H1 (cell line): ENCODE results near the gene DYNLL2. TPM values are rescaled to one million over a fixed set of nuclear protein-coding genes. Genes with fewer than 3 reads are reported as not detected.

Experiments
- CTCF ChIA-PET: fragments of 300-600 bp; sonication (Branson Sonifier 250); formaldehyde crosslinking; loops from one replicate; lab custom pipeline; 2021; ENCODE audit not compliant: partially characterized antibody; lab: Charles Lee
- POLR2A ChIA-PET: fragments of 300-600 bp; sonication (Branson Sonifier 250); formaldehyde crosslinking; loops from one replicate; lab custom pipeline; 2021; ENCODE audit warnings: inconsistent platforms; ENCODE audit not compliant: partially characterized antibody; lab: Charles Lee
- DNase-seq, 2 experiments: peaks; one replicate each; pipeline versions ENCODE4 v3.0.0 to v3.0.0-alpha.2; 2010 to 2022; ENCODE audit warnings: low spot score in 2 of 2, low read depth in 1 of 2, mixed read lengths in 1 of 2
- FAIRE-seq: peaks from 2 replicates; lab custom pipeline; 2011; peaks lifted over from hg19 to GRCh38; lab: Jason Lieb, UNC
- H2AFZ ChIP-seq: 2 replicates; pipeline ENCODE4 v1.8.1; 2012; ENCODE audit warnings: low read length, inconsistent platforms
- H2AK5ac ChIP-seq: 2 replicates; pipeline ENCODE4 v1.6.1; 2013; ENCODE audit warnings: low read depth, low read length
- H2BK120ac ChIP-seq: replicated peaks from 2 replicates; pipeline ENCODE3; 2013; ENCODE audit warnings: low read depth, low read length, inconsistent platforms
- H2BK12ac ChIP-seq: 2 replicates; pipeline ENCODE4 v1.6.1; 2013; ENCODE audit warnings: low read depth, low read length
- H2BK15ac ChIP-seq: 2 replicates; pipeline ENCODE4 v1.6.1; 2013; ENCODE audit warnings: low read length
- H2BK20ac ChIP-seq: 2 replicates; pipeline ENCODE4 v1.6.1; 2013; ENCODE audit warnings: low read length
- H2BK5ac ChIP-seq: 2 replicates; pipeline ENCODE4 v1.6.1; 2013; ENCODE audit warnings: low read depth, low read length
- H3K14ac ChIP-seq: 2 replicates; pipeline ENCODE4 v1.6.1; 2013; ENCODE audit warnings: inconsistent platforms; ENCODE audit not compliant: insufficient read length
- H3K18ac ChIP-seq: 2 replicates; pipeline ENCODE4 v1.6.1; 2013; ENCODE audit warnings: low read length; ENCODE audit errors: extremely low read depth
- H3K23ac ChIP-seq: 2 replicates; pipeline ENCODE4 v1.6.1; 2013; ENCODE audit warnings: inconsistent platforms; ENCODE audit not compliant: insufficient read length
- H3K23me2 ChIP-seq: 2 replicates; pipeline ENCODE4 v1.6.1; 2013; ENCODE audit warnings: low read depth, low read length
- H3K27ac ChIP-seq: 2 replicates; pipeline ENCODE4 v1.6.1; 2011; ENCODE audit warnings: low read depth, low read length, inconsistent platforms
- H3K27me3 ChIP-seq, 4 experiments: replicated peaks in 1 of 4; 1 replicate in 1 of 4; 2 replicates in 3 of 4; pipeline versions ENCODE4 v1.6.1 to v1.8.1; 2011 to 2013; ENCODE audit warnings: low read length in 3 of 4, mild to moderate bottlenecking in 3 of 4, inconsistent platforms in 2 of 4, mixed read lengths in 2 of 4, moderate library complexity in 1 of 4; ENCODE audit not compliant: control insufficient read depth in 3 of 4, insufficient read depth in 3 of 4; ENCODE audit errors: extremely low read depth in 1 of 4
- H3K36me3 ChIP-seq, 4 experiments: 2 replicates each; pipeline versions ENCODE4 v1.6.1 to v1.8.1; 2011 to 2013; ENCODE audit warnings: mild to moderate bottlenecking in 4 of 4, low read length in 3 of 4, moderate library complexity in 2 of 4, control low read depth in 1 of 4, inconsistent platforms in 1 of 4; ENCODE audit not compliant: insufficient read depth in 4 of 4, control insufficient read depth in 2 of 4
- H3K4ac ChIP-seq: replicated peaks from 2 replicates; pipeline ENCODE3; 2013; ENCODE audit warnings: low read length, low read depth, mixed read lengths, inconsistent platforms; ENCODE audit not compliant: insufficient read length
- H3K4me1 ChIP-seq, 4 experiments: replicated peaks in 1 of 4; 1 replicate in 1 of 4; 2 replicates in 3 of 4; pipeline versions ENCODE4 v1.6.1 to v1.8.1; 2011 to 2013; ENCODE audit warnings: low read length in 3 of 4, inconsistent platforms in 2 of 4, mixed read lengths in 1 of 4; ENCODE audit not compliant: insufficient read depth in 4 of 4, control insufficient read depth in 3 of 4
- H3K4me2 ChIP-seq, 2 experiments: 2 replicates each; pipeline versions ENCODE4 v1.6.1 to v1.8.1; 2011 to 2013; ENCODE audit warnings: low read depth in 2 of 2, low read length in 2 of 2, control low read depth in 1 of 2, inconsistent platforms in 1 of 2, mild to moderate bottlenecking in 1 of 2; ENCODE audit not compliant: insufficient read depth in 1 of 2
- H3K4me3 ChIP-seq, 4 experiments: fragments of 200-600, 300-600 bp in 1 of 4; sonication (generic), shearing (Covaris generic), sonication (Bioruptor Twin) in 1 of 4; 2 replicates each; pipeline versions ENCODE4 v1.5.1 to v1.8.1; 2011 to 2016; ENCODE audit warnings: low read length in 4 of 4, low read depth in 3 of 4, control low read depth in 2 of 4, inconsistent platforms in 2 of 4, mild to moderate bottlenecking in 2 of 4, mixed read lengths in 1 of 4, moderate library complexity in 1 of 4; ENCODE audit not compliant: insufficient read depth in 2 of 4; ENCODE audit errors: extremely low read depth in 1 of 4
- H3K56ac ChIP-seq: replicated peaks from 2 replicates; pipeline ENCODE3; 2013; ENCODE audit warnings: low read depth, mild to moderate bottlenecking, mixed read lengths, low read length, inconsistent platforms; ENCODE audit not compliant: insufficient read length
- H3K79me1 ChIP-seq: 2 replicates; pipeline ENCODE4 v1.6.1; 2013; ENCODE audit warnings: low read depth, low read length, control low read depth
- H3K79me2 ChIP-seq, 2 experiments: 2 replicates each; pipeline versions ENCODE4 v1.6.1 to v1.8.1; 2012 to 2013; ENCODE audit warnings: low read length in 2 of 2, mild to moderate bottlenecking in 2 of 2, inconsistent platforms in 1 of 2; ENCODE audit not compliant: insufficient read depth in 2 of 2, control insufficient read depth in 1 of 2
- H3K9ac ChIP-seq, 4 experiments: replicated peaks in 1 of 4; 1 replicate in 1 of 4; 2 replicates in 3 of 4; pipeline versions ENCODE4 v1.6.1 to v1.8.1; 2011 to 2013; ENCODE audit warnings: low read depth in 3 of 4, low read length in 3 of 4, control low read depth in 2 of 4, mild to moderate bottlenecking in 2 of 4, moderate library complexity in 2 of 4, inconsistent platforms in 1 of 4; ENCODE audit errors: extremely low read depth in 1 of 4
- H3K9me3 ChIP-seq, 2 experiments: 2 replicates each; pipeline versions ENCODE4 v1.6.1 to v1.8.1; 2012 to 2013; ENCODE audit warnings: mild to moderate bottlenecking in 2 of 2, moderate library complexity in 2 of 2, control low read depth in 1 of 2, inconsistent platforms in 1 of 2, low read depth in 1 of 2, low read length in 1 of 2, mixed read lengths in 1 of 2; ENCODE audit not compliant: insufficient read depth in 2 of 2
- H4K20me1 ChIP-seq, 2 experiments: replicated peaks in 1 of 2; 2 replicates each; pipeline versions ENCODE3 to v1.8.1; 2011 to 2013; ENCODE audit warnings: inconsistent platforms in 2 of 2, low read length in 2 of 2, mild to moderate bottlenecking in 1 of 2; ENCODE audit not compliant: insufficient read depth in 2 of 2, control insufficient read depth in 1 of 2
- H4K5ac ChIP-seq: 2 replicates; pipeline ENCODE4 v1.6.1; 2013; ENCODE audit warnings: low read length, low read depth, mixed read lengths, inconsistent platforms; ENCODE audit not compliant: insufficient read length
- H4K8ac ChIP-seq: 2 replicates; pipeline ENCODE4 v1.8.0; 2013; ENCODE audit warnings: mild to moderate bottlenecking, moderate library complexity, low read length, inconsistent platforms; ENCODE audit not compliant: insufficient read depth; ENCODE audit errors: extremely low read depth
- H4K91ac ChIP-seq: replicated peaks from 2 replicates; pipeline ENCODE3; 2013; ENCODE audit warnings: low read length, mixed read lengths, inconsistent platforms; ENCODE audit not compliant: insufficient read length
- RFX5 ChIP-seq: IDR thresholded peaks from 2 replicates; pipeline ENCODE4 v1.6.1; 2011; ENCODE audit warnings: low read depth, low read length, improper control_type of control experiment, borderline replicate concordance
- TAF1 ChIP-seq: IDR thresholded peaks from 2 replicates; pipeline ENCODE4 v1.6.1; 2011; ENCODE audit warnings: mild to moderate bottlenecking, low read depth, low read length
- WGBS, 2 experiments: shearing (Covaris generic) in 1 of 2; methylation state at CpG; one replicate each; pipeline versions ENCODE4 v1.1.6 to v1.1.7; 2013 to 2015; ENCODE audit warnings: low lambda C conversion rate in 2 of 2, mixed read lengths in 2 of 2, inconsistent platforms in 1 of 2, low coverage in 1 of 2, missing lambda C conversion rate in 1 of 2; ENCODE audit not compliant: insufficient replicate concordance in 2 of 2, insufficient coverage in 1 of 2, insufficient read length in 1 of 2; ENCODE audit errors: extremely low coverage in 1 of 2, missing lambda C conversion rate in 1 of 2; 5-methylcytosine and 5-hydroxymethylcytosine counted together
- polyA plus RNA-seq, 7 experiments: library from polyadenylated mRNA; depleted of rRNA in 3 of 7; stranded (reverse) in 5 of 7; unstranded in 2 of 7; fragments of >200 nt in 5 of 7; fragments of 200-250 nt in 2 of 7; gene quantifications; 1 replicate in 5 of 7; 2 replicates in 1 of 7; 4 replicates in 1 of 7; pipeline versions ENCODE4 v1.2.1 to v1.2.3, GENCODE V29; 2011 to 2013; ENCODE audit warnings: missing spikeins in 2 of 7, mixed read lengths in 2 of 7
- total RNA-seq: library from RNA; stranded (reverse); fragmentation: NEBNext Ultra II Directional; extraction: Animal tissue kit (Norgen Biotek cat#: 25700); gene quantifications from 2 replicates; pipeline ENCODE4 v1.2.1, GENCODE V29; 2021

The DYNLL2 gene
- total and polyA plus RNA-seq, 2 of the 8 experiments (the other 6 are each of a cell fraction or from before 2014, with no cell fraction given): 19.8 to 52.7 TPM

DNA sequence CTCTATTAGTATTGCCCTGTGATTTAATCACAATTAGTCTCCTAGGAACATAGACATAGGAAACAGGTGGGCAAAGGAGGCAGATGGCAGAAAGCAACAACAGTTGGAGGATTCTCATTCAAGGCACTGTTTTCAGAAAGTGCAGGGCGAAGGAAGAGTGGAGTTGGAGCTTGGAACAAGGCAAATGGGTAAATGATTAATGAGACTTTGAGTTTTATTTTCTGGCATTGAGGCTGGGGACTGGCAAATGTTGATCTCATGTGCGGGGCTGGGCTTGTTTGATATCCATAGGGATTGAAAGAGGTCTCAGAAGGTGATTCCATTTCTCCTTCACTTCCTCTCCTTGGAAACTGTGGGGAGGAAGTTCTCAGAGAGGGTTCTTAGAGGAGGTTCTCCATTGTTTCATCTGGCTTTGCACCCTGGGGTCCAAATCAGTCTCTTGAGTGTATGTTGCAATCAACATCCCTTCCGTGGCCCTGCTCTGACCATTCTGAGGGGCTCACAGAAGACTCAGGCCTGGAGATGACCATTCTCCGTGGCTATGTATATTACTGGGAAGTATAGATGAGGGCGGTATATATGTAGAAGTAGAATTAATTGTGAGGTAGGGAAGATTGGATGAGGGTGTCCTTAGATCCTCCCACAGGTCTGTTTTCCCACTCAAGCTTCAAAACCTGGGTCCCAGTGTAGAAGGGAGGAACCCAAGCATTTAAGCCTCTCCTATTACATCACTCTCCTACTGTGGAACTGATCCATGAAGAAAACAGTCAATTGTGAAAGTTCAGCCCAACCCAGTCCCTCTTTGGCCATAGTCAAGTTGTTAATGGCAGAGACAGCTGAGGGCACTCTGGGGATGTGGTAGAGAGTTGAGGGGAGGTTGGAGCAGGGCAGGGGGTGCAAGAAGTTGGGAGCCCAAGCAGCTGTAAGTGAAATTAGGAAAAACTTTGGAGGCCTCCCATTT is 39.7 kb upstream of the DYNLL2 start:
- no peak overlapping the region for H3K56ac ChIP-seq
- no peaks in the 10 kb centered on the region for H3K23me2 ChIP-seq
- no peak overlapping the region for H3K4me3 ChIP-seq
- no peak overlapping the region for H4K5ac ChIP-seq
- 86 to 100% methylated on average over 1 to 5 of the region's 5 CpGs for WGBS, 2 experiments
- H3K18ac ChIP-seq: no peak overlapping the region
- H2AFZ ChIP-seq: no peak overlapping the region
- H3K14ac ChIP-seq: no peak overlapping the region
- H2AK5ac ChIP-seq: no peak overlapping the region
- H3K4me1 ChIP-seq: peaks cover 0 to 7% (median 4%) of the 10 kb centered on the region in 4 experiments; a peak in 3 of 7 replicates
- H3K4me2 ChIP-seq: no peak overlapping the region
- H4K20me1 ChIP-seq: no peaks in the 10 kb centered on the region
- ChIA-PET POLR2A (interaction anchor here (2.3 kb wide), 1 partner anchor 40 kb away, joined by 8 read pairs; the partner anchor contains the start of gene DYNLL2), CTCF (interaction anchor here (0.5 to 1.4 kb wide), 2 partner anchors 16 to 18 kb away, joined by 3 to 4 read pairs; no protein-coding TSS in a partner anchor)
- no peak overlapping the region for H3K4ac ChIP-seq
- FAIRE-seq (no peak), DNase-seq (no peak)
- no peak overlapping the region for H4K8ac ChIP-seq
- H2BK15ac ChIP-seq: no peak overlapping the region
- H3K79me2 ChIP-seq: no peaks in the 10 kb centered on the region
- H3K36me3 ChIP-seq: no peaks in the 10 kb centered on the region
- no peaks in the 10 kb centered on the region for H3K79me1 ChIP-seq
- no peaks in the 10 kb centered on the region for H3K9me3 ChIP-seq
- no peak overlapping the region for H3K23ac ChIP-seq
- TF ChIP-seq RFX5 (no peak), TAF1 (no peak)
- 0 out of 7 replicates have a peak, but pooled peaks cover 0 to 2% (median 0%) of the 10 kb centered on the region in 4 experiments for H3K27me3 ChIP-seq
- H2BK5ac ChIP-seq: no peak overlapping the region
- H3K9ac ChIP-seq: no peak overlapping the region
- no peak overlapping the region for H3K27ac ChIP-seq
- no peak overlapping the region for H2BK20ac ChIP-seq
- H2BK12ac ChIP-seq: no peak overlapping the region
- H2BK120ac ChIP-seq: no peak overlapping the region
- no peak overlapping the region for H4K91ac ChIP-seq
